Stimulated activated CD8-positive, alpha-beta memory T cell treated with anti-CD3 and anti-CD28 coated beads, Interleukin-2, amount 100 ng/mL, for 48 hours (primary cell): ENCODE results near the gene AZI2.

Experiments
- DNase-seq, 2 donors: peaks; one replicate each; pipeline ENCODE4 v3.0.0-alpha.2; 2020; ENCODE audit warnings: low read depth in 2 of 2

AZI2 gene

DNA sequence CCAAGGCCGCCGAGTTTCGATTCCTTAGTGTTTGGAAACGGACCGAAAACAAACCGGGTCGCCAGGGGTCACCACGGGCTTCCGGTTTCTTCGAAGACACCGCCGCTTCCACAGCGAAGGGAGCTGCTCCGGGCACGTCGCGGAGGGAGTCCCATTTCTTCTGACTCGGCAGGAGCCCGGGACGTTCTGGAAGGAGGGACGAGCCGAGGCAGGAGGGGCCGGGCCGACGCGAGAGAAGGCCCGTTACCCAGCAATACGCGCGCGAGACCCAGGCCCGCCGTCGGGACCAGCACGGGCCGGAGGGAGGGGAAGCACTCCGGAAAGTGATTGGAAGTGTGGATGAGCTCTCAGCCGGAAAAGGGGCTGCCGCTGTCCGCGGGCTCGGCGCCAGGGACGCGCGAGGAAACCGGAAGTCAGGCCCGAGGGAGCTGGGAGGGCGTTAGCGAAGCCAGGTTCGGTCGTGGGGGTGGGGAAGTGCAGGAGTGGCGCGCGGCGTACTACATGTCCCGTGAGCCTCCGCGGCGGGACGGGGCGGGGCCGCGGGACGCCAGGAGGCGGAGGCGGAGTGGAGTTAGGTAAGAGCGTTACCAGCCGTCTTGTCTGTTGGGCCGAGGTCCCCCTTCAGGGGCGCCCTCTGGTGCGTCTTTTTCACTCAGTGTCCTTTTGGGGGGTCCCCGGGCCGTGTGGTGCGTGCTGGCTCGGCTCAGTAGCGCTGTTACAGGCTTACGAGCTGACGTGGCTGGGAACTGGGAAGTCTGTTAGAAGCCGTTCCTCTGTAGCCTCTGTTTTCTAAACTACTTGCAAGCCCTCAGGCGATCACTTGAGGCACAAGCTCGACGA lies at the start of gene AZI2, which contains the start of gene ZCWPW2:
Gene AZI2, minus strand, starts transcription at position 196 of the 840 bp plus-strand sequence. CDS start 8,207 bp downstream, outside the sequence.
Gene ZCWPW2, plus strand, starts transcription at position 93 of the 840 bp plus-strand sequence. CDS start 64,348 bp downstream, outside the sequence.
- peak; percentile 87 to 88 for DNase-seq

- DNase-seq, result no peak
Observed at GRCh38 chr3:28388978-28389377, 40.4 kb upstream of the AZI2 start.

DNA sequence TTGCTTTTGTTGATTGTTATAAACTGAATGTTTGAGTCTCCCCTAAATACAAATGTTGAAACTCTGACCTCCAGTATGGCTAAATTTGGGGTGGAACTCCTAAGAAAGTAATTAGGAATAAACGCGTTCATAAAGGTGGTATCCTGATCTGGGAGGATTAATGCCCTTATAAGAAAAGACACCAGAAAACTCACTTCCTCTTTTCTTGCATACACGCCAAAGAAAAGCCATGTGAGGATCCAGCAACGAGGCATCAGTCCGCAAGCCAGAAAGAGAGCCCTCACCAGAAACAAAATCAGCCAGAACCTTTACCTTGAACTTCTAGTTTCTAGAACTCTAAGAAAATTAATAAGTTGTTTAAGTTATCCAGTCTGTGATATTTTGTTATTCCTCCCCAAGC lies 37.4 kb upstream of the AZI2 start:
- DNase-seq, result no peak

GRCh38 chr3:28376424-28376823 lies 27.8 kb upstream of the AZI2 start:
- DNase-seq, result no peak

DNA sequence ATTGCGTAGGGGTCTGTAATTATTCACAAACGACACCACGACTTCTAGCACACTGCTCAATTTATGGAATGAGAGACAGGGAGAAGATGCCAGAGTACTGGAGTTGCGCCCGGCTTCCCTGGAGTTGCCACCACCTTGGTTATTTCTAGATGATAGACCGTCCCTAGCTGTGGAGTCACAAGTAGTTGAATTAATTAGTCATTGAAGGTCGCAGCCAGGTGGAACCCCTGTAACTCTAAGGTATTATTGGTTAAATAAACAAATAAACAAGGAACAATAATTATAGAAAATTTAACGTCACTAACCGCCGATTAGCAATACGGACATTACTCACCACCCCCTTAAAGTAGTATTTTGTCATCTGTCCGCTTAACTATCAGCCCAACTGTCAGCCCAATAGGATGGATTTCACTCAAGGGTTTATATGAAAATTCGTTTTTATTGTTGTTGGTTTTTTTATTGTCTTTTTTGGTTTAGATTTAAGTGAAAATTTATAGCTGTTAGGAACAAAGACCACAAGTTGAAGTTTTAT lies 911 bp upstream of the AZI2 start:
- no peak for DNase-seq

DNA sequence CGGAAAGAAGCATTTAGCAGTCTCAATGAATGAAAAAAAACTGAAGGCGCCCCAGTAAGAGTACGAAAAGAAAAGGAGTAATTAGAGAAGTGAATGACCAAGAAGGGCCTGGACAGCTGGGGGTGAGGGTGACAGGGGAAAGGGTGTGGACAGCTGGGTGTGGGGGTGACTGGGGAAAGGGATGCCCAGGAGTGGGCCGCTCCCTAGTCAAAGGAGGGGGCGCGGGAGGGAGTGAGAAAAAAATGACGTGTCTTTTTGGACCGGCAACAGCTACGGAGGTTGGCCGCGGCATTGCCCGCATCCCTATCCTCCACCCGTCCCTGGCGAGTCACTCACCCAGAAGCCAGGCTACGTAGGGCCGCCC lies 377 bp downstream of the AZI2 start:
- DNase-seq, result no peak

GRCh38 chr3:28347374-28348264 lies 1.0 kb downstream of the AZI2 start:
- no peak for DNase-seq

DNA sequence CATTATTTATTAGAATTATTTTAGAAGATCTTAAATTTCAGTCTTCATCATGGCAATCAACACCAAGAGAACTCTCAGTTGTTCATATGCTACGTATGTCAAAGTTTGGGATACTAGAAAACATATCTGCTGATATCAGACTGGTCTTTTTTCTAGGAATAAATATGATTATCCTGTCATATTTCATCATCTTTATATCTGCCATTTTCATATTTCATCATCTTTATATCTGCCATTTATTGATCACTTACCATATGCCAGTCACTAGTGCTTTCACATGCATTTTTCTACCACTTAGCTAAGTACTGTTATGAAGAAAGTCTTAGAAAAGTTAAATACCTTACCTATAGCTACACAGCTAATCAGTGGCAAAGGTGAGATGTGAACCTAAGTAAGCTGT lies 2.9 kb downstream of the AZI2 start:
- no peak for DNase-seq

GRCh38 chr3:28343144-28343543 lies 5.5 kb downstream of the AZI2 start:
- DNase-seq, result no peak

DNA sequence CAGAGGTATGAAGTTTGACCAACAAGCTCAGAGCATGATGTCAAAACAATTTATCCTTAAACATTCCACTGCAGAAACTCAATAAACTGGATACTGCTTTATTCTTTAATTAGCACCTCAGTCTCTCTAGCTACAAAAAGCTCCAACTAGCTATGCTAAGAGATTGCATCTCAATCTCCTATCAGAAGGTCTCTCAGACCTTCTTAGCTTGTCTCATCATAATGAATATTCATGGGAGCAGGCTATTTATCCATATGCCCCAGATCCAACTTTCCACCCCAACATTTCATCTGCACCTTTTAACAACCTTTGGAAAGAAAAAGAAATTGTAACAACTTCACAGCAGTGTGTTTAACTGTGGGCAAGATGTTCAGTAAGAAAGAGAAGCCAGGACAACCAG lies 11.4 kb downstream of the AZI2 start:
- no peak for DNase-seq

GRCh38 chr3:28335246-28335645 lies 13.4 kb downstream of the AZI2 start:
- no peak for DNase-seq

- no peak for DNase-seq
Observed at GRCh38 chr3:28334552-28334951, 14.1 kb downstream of the AZI2 start.

DNA sequence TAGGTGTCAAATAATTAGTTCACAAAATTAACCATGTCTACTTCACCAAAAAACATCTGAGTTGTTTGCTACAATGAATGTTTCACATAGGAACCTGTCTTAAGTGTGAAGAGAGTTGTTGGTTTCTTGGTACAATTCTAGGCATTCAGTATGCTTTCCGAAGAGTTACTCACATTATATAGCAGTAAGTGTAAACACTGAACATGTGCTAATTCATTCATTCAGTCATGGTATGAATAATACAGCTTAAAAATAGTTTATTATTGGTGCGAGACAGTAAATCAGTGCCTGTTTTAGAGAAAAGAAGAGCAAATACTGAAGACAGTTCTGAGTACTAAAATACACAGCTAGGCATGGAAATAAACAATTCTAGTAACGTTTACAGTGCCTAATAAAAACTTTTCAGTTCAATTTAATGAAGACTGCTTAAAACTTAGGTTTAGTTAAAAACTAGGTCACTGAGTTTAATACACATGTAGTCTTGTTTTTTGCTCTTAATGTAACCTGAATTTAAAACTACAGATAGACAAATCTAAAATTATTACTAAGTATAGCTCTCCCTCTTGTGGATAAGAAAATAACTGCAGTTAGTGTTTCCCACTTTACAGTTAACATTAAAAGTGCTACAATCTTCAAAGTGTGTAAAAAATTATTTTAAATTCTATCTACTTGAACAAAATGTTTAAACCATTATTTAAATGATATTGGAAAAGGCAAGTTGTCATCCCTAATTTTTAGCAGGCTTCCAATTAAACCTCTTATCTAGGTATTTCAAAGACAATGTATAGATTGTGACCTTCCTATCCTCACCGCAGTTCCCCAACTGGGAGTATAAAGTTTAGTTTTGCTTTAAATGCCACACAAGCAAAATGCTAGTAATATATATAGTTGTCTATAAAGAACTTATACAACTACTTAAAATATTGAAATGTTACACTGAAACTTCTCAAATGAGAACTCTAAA lies 20.2 kb downstream of the AZI2 start:
- DNase-seq, result no peak

DNA sequence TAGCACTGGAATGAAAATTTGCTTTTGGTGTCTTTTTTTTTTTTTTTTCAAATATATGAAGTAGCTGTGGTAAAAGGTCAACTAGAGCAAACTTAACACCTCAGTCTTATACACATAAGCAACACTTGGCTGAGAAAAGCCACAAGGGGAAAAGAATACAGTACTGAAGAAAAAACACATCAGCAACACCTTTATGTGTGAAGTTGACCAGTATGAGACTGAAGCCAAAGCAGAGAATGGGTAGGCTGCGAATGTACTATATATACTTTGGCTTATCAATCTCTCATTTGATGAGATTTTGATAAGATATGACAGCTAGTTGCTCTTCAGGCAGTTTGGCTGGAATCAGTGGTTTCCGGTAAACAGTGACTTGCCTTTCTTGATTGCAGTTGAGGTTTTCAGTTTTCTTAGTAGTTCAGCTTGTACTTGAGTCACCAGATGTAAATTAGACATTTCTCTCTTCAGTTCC lies 22.1 kb downstream of the AZI2 start:
- no peak for DNase-seq

- DNase-seq, result no peak
Observed at GRCh38 chr3:28322464-28322863, 26.2 kb downstream of the AZI2 start.

- DNase-seq, result no peak
Observed at GRCh38 chr3:28320981-28321380, 27.6 kb downstream of the AZI2 start.

GRCh38 chr3:28317438-28318022 lies 31.1 kb downstream of the AZI2 start:
- DNase-seq, result no peak

GRCh38 chr3:28316226-28316625 lies 32.4 kb downstream of the AZI2 start:
- DNase-seq, result no peak

DNA sequence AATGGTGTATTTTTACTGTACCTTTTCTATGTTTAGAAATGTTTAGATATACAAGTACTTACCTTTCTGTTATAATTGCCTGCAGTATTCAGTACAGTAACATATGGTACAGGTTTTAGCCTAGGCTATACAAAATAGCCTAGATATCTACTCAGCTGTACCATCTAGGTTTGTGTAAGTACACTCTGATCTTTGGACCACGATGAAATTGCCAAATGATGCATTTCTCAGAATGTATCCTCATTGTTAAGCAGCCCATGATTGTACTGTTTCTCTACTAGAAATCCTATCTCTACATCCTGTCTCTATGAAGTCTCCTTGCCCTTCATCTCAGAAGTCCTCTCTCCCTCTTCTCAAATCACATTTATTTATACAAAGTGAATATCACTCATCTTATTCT lies 32.9 kb downstream of the AZI2 start:
- DNase-seq, result no peak

GRCh38 chr3:28308196-28308595 lies 40.4 kb downstream of the AZI2 start:
- DNase-seq, result no peak

- no peak for DNase-seq
Observed at GRCh38 chr3:28301688-28302087, 46.9 kb downstream of the AZI2 start.
